Iris pigment epithelial cell (primary cell): ENCODE data around the gene MMP21.

Experiments used
- DNase-seq: peaks from one replicate; pipeline ENCODE4 v3.0.0-alpha.2; 2011; ENCODE audit warnings: low read depth

The MMP21 gene, protein sequence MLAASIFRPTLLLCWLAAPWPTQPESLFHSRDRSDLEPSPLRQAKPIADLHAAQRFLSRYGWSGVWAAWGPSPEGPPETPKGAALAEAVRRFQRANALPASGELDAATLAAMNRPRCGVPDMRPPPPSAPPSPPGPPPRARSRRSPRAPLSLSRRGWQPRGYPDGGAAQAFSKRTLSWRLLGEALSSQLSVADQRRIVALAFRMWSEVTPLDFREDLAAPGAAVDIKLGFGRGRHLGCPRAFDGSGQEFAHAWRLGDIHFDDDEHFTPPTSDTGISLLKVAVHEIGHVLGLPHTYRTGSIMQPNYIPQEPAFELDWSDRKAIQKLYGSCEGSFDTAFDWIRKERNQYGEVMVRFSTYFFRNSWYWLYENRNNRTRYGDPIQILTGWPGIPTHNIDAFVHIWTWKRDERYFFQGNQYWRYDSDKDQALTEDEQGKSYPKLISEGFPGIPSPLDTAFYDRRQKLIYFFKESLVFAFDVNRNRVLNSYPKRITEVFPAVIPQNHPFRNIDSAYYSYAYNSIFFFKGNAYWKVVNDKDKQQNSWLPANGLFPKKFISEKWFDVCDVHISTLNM

DNA sequence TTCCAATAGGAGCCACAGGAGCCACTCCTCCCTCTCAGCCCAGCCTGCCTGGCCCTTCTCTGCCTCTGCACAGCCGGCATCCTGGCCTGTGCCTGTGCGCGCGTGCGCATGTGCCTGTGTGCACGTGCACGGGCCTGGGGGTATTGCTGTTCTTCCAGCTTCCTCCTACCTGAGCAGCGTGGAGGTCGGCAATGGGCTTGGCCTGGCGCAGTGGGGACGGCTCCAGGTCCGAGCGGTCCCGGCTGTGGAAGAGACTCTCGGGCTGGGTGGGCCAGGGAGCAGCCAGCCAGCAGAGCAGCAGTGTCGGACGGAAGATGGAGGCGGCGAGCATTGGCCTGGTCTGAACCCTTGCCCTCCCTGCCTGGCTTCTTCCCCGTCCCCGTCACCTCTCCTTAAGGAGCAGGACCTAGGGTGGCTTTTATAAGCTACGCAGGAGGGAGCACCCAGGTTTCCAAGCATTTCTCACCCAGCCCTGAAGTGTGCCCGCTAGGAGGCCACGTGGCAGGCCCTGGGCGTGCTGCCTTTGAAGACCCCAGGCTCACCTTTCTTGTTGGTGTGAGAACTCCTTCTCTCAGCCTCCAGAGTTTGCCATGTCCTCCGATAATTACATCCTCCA is at the start of gene MMP21:
TSS of gene MMP21 (minus strand) at position 331 of the 616 bp plus-strand sequence. CDS start at position 331, 0 bp downstream.
- no peak for DNase-seq

DNA sequence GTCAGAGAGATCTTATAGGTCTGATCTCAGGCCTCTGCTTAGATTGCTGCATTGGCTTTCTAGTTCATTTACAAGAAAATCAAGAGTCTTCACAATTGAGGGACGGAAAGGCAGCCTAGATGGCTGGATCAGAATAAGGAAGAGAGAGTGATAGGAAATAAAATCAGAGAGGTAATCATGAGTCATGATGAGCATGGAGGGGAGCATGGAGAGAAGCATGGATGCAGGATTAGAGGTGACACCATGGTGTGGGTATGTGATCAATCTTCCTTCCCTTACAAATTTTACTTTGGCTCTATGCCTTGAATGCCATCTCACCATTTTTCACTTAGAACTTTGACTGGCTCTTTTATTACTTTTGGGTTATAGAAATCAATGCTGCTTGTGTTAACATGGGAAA is 49.1 kb upstream of the MMP21 start:
- DNase-seq, result peak; percentile 36

DNA sequence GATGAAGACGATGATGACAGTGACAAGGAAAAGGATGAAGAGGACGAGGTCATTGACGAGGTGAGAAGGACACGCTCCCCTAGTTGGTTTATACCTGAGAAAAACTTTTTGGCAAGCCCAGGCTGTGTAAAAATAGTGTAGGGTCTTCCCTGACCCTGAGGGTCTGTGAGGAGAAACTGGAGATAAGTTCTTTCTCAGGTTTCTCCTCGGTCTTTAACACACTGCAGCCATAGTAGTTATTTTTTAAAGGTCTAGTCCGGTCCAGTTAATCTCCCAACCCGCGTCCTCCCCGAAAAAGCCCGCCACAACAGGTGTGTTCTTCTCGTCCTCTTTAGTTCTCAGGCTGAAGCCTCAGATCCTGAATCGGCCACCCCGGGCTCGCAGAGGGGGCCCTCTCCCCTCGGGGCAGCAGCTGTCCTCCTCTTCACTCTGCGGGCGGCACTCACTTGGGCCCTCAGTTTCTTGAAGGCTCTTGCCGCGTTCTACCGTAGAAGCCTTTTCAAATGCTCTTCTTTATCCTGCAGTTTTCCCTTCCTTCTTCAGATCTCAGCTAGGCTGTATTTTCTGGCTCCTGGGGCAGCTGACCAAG is 48.1 kb upstream of the MMP21 start:
- peak; percentile 11 for DNase-seq

DNA sequence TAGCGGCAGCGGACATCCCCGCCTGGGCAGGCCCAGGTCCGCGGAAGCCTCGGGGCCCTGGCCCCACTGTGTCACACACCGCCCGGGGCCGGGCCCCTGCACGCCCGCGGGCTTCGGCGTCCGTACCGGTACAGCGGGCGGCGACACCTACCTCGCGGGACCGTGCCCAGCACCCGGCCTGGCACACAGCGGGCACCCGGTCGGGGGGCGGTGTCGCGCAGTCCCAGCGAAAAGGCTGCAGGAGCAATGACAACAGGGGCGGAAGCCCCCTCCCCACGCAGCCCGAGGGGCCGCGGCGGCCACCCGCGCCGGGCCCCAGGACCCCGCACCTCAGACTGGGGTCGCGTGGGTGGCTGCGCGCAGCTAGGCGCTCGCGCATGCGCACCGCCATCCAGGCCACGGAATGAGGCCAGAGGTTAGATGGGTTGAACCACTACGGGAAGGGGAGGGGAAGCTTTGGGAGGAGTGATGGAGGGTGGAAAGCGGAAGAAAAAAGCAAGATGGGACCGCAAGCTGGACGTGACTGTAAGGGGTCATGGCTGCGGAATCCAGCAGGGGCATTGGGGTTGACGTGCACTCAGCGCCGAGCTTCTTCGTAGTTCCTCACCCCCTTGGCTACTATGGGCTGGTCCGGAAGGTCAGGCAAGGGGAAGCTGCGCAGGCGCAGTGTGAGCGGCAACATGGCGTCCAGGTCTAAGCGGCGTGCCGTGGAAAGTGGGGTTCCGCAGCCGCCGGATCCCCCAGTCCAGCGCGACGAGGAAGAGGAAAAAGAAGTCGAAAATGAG is 47.4 kb upstream of the MMP21 start, which contains the start of the genes BCCIP and UROS:
TSS of gene BCCIP (plus strand) at position 669 of the 785 bp plus-strand sequence. CDS start at position 681, 12 bp downstream.
TSS of gene UROS (minus strand) at position 381 of the 785 bp plus-strand sequence. CDS start 6,759 bp downstream, outside the sequence.
- peak; percentile 81 for DNase-seq

DNA sequence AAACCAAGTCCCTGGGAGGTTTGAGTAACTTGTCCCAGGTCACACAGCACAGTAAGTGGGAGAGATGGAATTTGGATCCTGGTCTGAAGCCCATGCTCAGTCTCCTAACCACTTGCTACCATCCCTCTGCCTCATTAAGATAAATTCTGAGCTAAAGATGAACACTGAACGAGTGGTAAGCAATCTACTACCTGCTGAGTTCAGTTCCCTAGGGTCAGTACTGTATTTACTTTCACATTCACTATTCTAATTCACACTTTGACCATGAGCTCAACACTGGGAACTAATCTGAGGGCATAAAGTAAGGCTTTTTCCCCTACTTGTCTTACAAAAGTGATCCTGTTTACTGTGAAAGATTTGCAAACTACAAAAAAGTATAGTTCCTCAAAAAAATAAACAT is 45.1 kb upstream of the MMP21 start:
- no peak for DNase-seq

DNA sequence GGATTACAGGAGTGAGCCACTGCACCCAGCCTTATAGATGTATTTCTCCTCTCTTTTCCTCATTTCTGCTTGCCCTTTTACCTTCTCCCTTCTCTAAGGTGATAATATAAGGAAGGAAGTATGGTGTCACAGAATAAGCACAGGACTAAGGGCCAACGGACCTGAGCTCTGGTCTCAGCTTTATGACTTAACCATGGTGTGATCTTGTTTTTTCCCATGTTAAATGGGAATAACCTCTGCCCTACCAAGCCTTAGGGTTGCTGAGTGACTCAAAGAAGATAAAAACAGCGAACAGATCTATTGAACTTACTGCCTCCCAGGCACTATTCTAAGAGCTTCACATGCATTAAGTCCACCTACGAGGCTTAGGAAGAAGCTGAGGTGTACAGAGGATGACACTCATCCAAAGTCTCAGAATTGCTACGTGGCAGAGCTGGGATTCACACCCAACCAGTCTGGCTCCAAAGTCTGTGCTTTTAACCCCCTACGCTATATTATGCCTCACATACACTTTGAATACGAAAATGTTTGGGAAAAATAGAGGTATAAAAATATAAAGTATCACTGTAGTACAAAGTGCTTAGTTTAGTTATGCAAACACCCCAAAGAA is 41.8 kb upstream of the MMP21 start:
- DNase-seq, result no peak

DNA sequence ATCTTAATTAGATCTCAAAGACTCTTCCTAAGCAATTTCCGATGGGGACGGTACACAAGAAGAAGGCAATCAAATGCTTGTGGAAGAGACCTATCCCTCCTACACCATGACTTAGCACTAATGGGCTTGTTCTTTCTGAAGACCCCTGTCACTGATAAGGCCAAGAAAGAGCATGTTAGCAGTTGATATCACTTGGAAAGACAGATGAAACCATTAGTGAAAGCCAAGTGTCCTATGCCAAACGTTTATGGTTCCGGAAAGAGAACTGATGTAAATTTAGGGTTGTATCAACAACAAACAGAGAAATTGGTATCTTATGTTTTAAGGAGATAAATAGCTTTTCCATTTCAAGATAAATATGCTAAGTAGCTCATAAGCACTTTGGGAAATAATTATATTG is 40.9 kb upstream of the MMP21 start:
- no peak for DNase-seq

DNA sequence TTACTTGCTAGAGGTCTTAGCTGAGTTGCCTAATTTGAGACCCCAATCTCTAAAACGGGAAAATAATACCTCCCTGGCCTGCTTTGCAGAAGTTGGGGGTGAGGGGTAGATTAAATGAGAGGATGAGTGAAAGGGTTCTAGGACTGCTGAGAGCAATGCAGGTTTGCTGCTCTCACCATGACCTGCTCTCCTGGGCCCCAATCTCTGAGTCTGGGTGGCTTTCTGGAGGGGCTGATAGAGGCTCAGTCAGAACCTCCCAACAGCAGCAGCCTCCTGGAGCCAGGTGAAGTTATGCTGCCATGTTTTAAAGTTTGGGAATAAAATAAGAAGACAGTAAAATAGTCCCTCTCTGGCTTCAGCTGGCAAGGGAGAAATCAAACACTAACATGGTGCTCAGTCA is 40.1 kb upstream of the MMP21 start:
- DNase-seq, result no peak

DNA sequence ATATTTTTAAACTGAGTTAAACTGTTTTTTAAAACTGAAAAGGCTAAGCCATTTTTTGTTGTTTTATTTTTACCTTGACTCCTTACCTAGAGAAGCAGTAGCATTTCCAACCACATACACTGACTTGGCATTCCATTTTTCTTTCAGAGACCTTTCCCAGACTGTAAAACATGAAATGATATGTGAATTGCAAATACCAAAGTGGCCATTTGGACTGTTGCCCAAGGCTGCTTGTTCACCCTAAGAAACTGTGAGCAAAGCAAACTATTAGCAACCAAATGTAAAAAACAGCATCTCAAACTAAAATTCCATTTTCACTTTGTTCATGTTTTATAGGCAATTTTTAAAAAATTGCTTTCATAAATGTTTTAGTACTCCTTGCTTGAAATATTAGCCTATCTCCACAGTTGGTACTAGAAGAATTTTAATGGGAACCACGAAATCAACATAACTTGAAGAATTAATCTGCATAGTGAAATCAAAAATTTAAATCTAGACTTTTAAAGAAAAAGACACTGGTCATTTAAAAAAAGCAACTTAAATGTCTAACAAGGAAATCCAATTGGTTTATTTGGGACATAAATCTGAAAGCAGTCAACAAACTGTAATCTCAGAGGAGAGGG is 36.6 kb upstream of the MMP21 start:
- peak; percentile 86 for DNase-seq

DNA sequence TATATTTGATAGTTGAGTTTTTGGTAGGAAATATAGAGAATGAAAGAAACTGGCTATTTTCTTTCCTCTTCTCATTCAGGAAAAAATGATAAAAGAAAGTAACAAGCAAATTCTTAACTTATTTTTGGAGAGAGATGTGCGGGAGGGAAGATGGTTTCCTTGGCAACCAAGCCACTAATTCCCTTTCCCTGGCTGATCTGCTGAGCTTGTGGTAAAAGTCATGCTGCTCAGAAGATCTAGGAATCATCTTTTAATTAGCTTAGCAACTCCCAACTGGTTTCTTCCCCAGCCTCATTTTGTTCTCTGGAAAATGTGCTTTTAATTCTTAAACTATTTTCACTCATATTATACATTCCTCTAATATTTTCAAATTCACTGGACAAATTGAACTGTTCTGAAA is 35.6 kb upstream of the MMP21 start:
- no peak for DNase-seq

DNA sequence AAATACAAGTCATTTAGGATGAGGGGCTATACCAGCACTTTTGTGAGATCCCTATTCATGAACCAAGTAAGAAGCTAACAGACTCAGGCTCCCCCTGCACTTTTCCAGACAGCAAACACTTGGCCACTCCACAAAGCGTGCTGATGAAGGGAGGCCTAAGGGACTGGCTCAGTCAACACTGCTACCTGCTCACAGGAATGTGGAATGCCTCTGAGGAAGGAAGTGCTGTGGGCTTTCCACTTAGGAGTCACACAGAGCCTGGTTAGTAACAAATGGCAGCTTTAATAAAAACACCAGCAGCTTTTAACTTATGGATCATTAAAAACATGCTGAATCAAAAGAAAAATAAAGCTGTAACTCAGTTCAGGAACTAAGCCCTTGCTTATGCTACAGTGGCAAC is 32.4 kb upstream of the MMP21 start:
- DNase-seq, result no peak

DNA sequence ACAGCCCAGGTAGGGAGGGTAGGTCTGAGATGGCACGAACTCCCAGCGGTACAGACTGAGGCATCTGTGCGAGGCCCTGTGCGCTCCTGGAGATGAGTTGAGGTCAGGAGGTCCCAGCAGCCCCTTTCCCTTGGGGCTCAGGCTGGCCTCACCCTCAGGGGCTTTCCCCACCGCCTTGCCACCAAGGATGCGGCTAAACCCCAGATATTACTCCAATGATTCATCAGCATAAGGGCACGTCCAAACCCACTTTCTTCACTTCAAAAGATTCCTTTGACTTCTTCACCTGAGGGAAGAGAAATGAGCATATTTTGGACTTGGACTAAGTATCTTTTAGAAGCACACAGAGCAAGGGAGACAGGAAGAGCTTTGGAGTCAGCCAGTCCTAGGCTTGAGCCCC is 27.1 kb upstream of the MMP21 start:
- DNase-seq, result no peak

DNA sequence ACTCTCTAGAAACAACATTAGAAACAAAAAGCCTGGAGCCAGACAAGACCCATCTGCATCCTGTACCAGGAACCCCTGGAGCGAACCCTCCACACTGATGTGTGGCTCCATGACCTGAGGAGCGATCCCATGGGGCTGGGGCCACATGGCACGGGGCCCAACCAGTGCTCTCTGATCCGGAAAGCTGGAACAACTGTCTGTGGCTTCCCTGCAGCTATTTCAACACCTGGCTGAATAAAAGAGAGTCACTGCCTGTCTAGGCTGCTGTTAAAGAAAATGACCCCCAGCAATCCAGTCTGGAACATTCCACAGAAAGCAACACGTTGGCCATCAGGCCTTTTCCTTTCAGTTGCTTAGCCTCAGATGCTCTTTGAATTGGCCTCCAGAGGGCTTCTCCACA is 26.5 kb upstream of the MMP21 start:
- no peak for DNase-seq

DNA sequence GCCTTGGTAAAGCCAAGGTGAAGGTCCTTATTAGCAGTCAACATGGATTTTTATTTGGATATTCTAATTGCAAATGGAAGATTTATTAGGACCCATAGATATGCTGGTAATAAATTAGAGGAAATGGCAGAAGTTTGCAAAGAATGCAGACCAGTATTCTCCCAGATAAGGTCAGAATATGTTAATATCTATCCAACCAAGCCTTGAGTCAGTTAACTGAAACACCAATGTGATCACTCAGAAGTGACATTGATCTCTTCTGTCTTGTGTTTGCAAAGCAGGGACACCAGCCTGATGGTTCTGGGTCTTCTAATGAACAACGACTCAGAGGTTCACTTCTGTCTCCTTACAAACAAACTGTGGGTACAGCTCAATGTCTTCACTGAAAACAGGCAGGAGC is 26.0 kb upstream of the MMP21 start:
- no peak for DNase-seq

DNA sequence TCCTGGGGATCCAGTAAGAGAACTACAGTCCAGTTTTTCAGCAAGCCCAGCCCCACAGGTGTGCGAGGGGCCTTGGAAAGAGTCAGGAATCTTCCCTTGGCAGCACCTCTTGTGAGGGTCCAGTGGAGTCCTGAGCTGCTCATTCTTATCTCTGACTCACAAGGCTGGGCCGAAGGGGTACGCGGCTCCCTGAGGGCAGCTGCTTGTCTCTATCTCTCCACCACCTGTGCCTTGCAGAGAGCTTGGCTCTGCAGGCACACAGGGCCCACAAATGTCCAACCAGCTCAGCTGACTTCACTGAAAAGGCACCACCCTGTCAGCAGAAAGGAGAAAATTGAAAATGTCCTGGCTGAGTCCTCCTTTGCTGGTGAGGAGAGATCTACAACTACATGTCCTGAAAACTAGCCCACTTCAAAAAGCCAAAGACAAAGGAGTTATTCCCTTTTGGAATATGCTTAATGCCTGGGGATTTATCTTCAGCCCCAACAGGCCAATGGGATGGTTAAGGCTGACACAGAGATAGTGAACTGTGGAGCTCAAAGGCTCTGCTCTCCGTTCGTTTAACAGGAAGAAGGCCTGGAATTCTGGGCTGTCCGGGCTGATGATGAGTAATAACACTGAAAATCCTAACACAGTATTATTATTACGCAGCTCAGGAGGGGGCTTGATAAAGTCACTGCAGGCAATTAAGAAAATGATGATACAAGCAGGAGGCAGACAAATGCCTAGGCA is 24.0 kb upstream of the MMP21 start:
- peak; percentile 14 for DNase-seq

DNA sequence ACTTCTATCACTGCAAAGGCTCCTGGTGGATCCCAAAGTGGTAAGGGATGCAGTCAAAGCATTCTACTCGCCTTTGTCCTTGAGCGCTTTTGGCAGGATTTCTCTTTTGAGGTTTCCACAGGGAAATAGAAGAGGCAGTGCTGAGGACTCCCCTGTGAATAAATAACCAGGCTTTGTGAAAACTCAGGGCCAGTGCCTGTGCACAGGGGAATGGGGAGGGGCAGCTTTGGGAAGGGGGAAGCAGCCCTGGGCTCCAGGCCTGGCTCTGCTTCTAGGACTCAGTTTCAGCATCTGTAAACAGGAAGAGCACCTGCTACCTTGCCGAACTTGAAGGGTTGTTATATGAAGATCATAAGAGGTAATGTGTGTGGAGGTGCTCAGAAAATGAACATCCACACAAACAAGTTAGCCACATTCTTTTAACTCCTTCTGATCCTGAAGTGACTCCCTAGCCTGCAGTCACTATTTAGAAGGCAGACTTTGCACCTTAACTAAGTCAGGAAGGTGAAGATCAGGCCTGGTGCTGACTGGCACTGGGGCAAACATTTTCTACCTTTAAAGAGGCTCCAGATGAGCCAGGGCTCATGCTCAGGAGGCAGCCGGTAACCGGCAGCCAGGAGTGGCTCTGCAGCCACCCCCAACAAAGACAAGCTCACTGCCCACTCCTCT is 22.5 kb upstream of the MMP21 start:
- DNase-seq, result no peak

DNA sequence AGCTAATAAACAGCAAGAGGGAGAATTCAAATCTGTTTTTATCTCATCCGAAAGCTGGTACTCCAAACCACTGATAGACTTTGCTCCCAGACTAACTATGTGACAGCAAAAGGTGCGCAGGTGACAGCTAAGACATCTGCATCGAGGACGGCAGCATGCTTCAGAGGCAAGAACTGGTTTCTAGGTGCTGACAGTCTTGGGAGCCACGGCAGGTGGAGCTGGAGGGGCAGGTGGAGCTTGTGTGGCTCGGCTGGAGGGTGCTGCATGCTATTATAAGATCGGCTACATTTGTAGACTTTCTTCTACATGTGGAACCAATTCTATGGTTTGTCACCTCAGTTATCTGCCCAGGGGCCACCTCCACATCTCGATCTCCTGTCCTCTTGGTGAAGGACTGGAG is 21.8 kb upstream of the MMP21 start:
- no peak for DNase-seq

DNA sequence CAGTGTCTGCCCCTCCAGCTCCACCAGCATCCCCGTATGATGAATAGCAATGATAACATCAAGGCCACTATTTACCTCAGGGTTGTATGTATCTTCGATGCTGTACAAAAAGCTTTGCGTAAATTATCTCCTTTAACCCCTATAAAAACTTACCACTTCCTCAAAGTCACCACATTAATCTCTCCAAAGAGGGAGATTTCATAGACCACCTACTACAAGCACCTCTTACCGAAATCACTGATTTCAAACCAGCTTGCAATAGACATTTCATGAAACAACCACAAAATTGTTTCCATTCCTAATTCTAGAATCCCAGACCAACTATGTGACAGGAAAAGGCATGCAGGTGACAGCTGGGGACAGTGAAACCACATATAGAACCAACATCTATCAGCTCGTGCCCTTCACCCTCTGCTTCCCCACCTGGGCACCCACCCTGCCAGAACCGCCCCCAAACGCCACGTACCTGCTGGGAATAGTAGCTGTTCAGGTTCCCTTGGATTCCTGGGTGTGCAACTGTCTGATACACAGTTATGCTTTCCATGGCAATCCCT is 20.1 kb upstream of the MMP21 start:
- no peak for DNase-seq

DNA sequence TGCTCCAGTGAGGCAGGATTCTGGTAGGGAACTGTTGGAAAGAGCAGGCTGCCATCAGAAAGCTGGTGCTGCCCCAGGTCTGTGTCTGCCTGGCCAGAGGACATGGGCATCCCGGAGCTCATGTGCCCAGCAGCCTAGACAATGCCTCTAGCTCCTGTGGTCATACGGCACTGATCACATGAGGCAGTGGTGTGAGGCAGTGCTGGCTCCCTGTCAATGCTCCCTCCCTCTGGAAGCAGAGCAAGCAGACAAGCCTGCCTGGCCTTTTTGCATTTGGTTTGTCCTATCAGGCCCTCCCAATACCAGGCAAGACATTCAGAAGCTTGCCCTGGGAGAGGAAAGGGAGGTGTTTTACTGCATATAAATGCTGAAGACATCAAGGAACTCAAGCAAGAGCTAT is 19.5 kb upstream of the MMP21 start:
- no peak for DNase-seq
